WTC11 (cell line): ENCODE results near the gene CPHXL2. TPM values are rescaled to one million over a fixed set of nuclear protein-coding genes. Genes with fewer than 3 reads are reported as not detected.

Experiments
- ATAC-seq: fragments of 200-7000 bp; cut with Tn5 transposase; 2 replicates; pipeline ENCODE4 v1.10.0; 2021; ENCODE audit warnings: mild to moderate bottlenecking, moderate library complexity
- CTCF ChIA-PET: fragments of 300-600 bp; sonication (Branson Sonifier 250); formaldehyde crosslinking; loops from one replicate; lab custom pipeline; 2021; ENCODE audit warnings: antibody characterized with exemption; lab: Charles Lee
- POLR2A ChIA-PET: fragments of 350-600 bp; sonication (Branson Sonifier 250); formaldehyde crosslinking; loops from one replicate; lab custom pipeline; 2021; ENCODE audit warnings: antibody characterized with exemption; lab: Charles Lee
- DNase-seq: peaks from one replicate; pipeline ENCODE4 v3.0.0; 2021; ENCODE audit warnings: low spot score
- H3K27ac Mint-ChIP-seq: 2 replicates; pipeline ENCODE4 v1.8.0; 2021; ENCODE audit warnings: mixed read lengths
- H3K27me3 Mint-ChIP-seq: 2 replicates; pipeline ENCODE4 v1.8.0; 2021; ENCODE audit warnings: low read depth, mild to moderate bottlenecking, moderate library complexity, mixed read lengths
- H3K36me3 Mint-ChIP-seq: 2 replicates; pipeline ENCODE4 v1.8.0; 2021; ENCODE audit warnings: mixed read lengths
- H3K4me1 Mint-ChIP-seq: 2 replicates; pipeline ENCODE4 v1.8.0; 2022; ENCODE audit warnings: mixed read lengths
- H3K4me3 Mint-ChIP-seq: 2 replicates; pipeline ENCODE4 v1.8.0; 2021; ENCODE audit warnings: mild to moderate bottlenecking, moderate library complexity, mixed read lengths
- H3K9me3 Mint-ChIP-seq: 2 replicates; pipeline ENCODE4 v1.8.0; 2021; ENCODE audit warnings: mixed read lengths
- ARID4B ChIP-seq: sonication (generic); formaldehyde crosslinking; IDR thresholded peaks from 2 replicates; pipeline ENCODE4 v1.8.0; 2023; ENCODE audit warnings: missing genetic modification reagents, mild to moderate bottlenecking, borderline replicate concordance
- CREB1 ChIP-seq: sonication (generic); formaldehyde crosslinking; IDR thresholded peaks from 2 replicates; pipeline ENCODE4 v1.8.0; 2023; ENCODE audit warnings: mild to moderate bottlenecking, missing genetic modification reagents
- CREM ChIP-seq: sonication (generic); formaldehyde crosslinking; IDR thresholded peaks from 2 replicates; pipeline ENCODE4 v1.8.1; 2022; ENCODE audit warnings: mild to moderate bottlenecking, missing genetic modification reagents, moderate library complexity
- E2F5 ChIP-seq: sonication (generic); formaldehyde crosslinking; IDR thresholded peaks from 2 replicates; pipeline ENCODE4 v1.8.1; 2022; ENCODE audit warnings: mild to moderate bottlenecking, moderate library complexity, missing genetic modification reagents
- ELF4 ChIP-seq: sonication (generic); formaldehyde crosslinking; IDR thresholded peaks from 2 replicates; pipeline ENCODE4 v1.8.1; 2022; ENCODE audit warnings: low read depth, mild to moderate bottlenecking, moderate library complexity, missing genetic modification reagents
- ESRRA ChIP-seq: sonication (generic); formaldehyde crosslinking; IDR thresholded peaks from 2 replicates; pipeline ENCODE4 v1.8.1; 2022; ENCODE audit warnings: mild to moderate bottlenecking, missing genetic modification reagents, borderline replicate concordance
- FOXJ3 ChIP-seq: sonication (generic); formaldehyde crosslinking; IDR thresholded peaks from 2 replicates; pipeline ENCODE4 v1.9.0; 2021; ENCODE audit warnings: missing genetic modification reagents, mild to moderate bottlenecking, borderline replicate concordance
- FOXK1 ChIP-seq: sonication (generic); formaldehyde crosslinking; IDR thresholded peaks from 2 replicates; pipeline ENCODE4 v1.8.0; 2022; ENCODE audit warnings: mild to moderate bottlenecking, moderate library complexity, missing genetic modification reagents
- FOXP4 ChIP-seq: sonication (generic); formaldehyde crosslinking; IDR thresholded peaks from 2 replicates; pipeline ENCODE4 v1.8.0; 2022; ENCODE audit warnings: mild to moderate bottlenecking, missing genetic modification reagents
- MAX ChIP-seq: sonication (generic); formaldehyde crosslinking; IDR thresholded peaks from 2 replicates; pipeline ENCODE4 v1.8.0; 2022; ENCODE audit warnings: mild to moderate bottlenecking, missing genetic modification reagents
- MXD4 ChIP-seq: fragments of 250-450 bp; sonication (Bioruptor Pico); IDR thresholded peaks from 2 replicates; pipeline ENCODE4 v1.8.0; 2021; ENCODE audit warnings: mild to moderate bottlenecking, moderate library complexity, borderline replicate concordance
- NFE2L1 ChIP-seq: sonication (generic); formaldehyde crosslinking; IDR thresholded peaks from 2 replicates; pipeline ENCODE4 v1.8.1; 2023; ENCODE audit warnings: missing genetic modification reagents
- OVOL2 ChIP-seq: fragments of 250-450 bp; sonication (Bioruptor Pico); IDR thresholded peaks from 2 replicates; pipeline ENCODE4 v1.9.0; 2021; ENCODE audit warnings: mild to moderate bottlenecking, borderline replicate concordance
- RELA ChIP-seq: sonication (generic); formaldehyde crosslinking; IDR thresholded peaks from 2 replicates; pipeline ENCODE4 v1.8.1; 2022; ENCODE audit warnings: missing genetic modification reagents, mild to moderate bottlenecking, borderline replicate concordance
- RORB ChIP-seq: fragments of 250-450 bp; sonication (Bioruptor Pico); IDR thresholded peaks from 2 replicates; pipeline ENCODE4 v1.9.0; 2021; ENCODE audit warnings: mild to moderate bottlenecking
- SMAD3 ChIP-seq: sonication (generic); formaldehyde crosslinking; IDR thresholded peaks from 2 replicates; pipeline ENCODE4 v1.8.0; 2022; ENCODE audit warnings: missing genetic modification reagents, mild to moderate bottlenecking, borderline replicate concordance
- TCF7 ChIP-seq: sonication (generic); formaldehyde crosslinking; IDR thresholded peaks from 2 replicates; pipeline ENCODE4 v1.8.0; 2022; ENCODE audit warnings: mild to moderate bottlenecking, low read depth, missing genetic modification reagents, moderate library complexity
- TEAD1 ChIP-seq: sonication (generic); formaldehyde crosslinking; IDR thresholded peaks from 2 replicates; pipeline ENCODE4 v1.8.0; 2022; ENCODE audit warnings: mild to moderate bottlenecking, missing genetic modification reagents
- USF1 ChIP-seq: sonication (generic); formaldehyde crosslinking; IDR thresholded peaks from 2 replicates; pipeline ENCODE4 v1.8.0; 2022; ENCODE audit warnings: mild to moderate bottlenecking, missing genetic modification reagents
- ZNF121 ChIP-seq: sonication (generic); formaldehyde crosslinking; IDR thresholded peaks from 2 replicates; pipeline ENCODE4 v1.8.0; 2023; ENCODE audit warnings: missing genetic modification reagents
- ZNF138 ChIP-seq: sonication (generic); formaldehyde crosslinking; conservative IDR thresholded peaks from 2 replicates; pipeline ENCODE4 v1.8.1; 2022; ENCODE audit warnings: mild to moderate bottlenecking, moderate library complexity, missing genetic modification reagents
- ZNF317 ChIP-seq: sonication (generic); formaldehyde crosslinking; IDR thresholded peaks from 2 replicates; pipeline ENCODE4 v1.8.1; 2023; ENCODE audit warnings: low read depth, mild to moderate bottlenecking, moderate library complexity, missing genetic modification reagents, borderline replicate concordance
- ZNF416 ChIP-seq: fragments of 250-450 bp; sonication (Bioruptor Pico); IDR thresholded peaks from 2 replicates; pipeline ENCODE4 v1.9.0; 2021; ENCODE audit warnings: mild to moderate bottlenecking, inconsistent platforms
- ZNF512 ChIP-seq: sonication (generic); formaldehyde crosslinking; IDR thresholded peaks from 2 replicates; pipeline ENCODE4 v1.8.1; 2022; ENCODE audit warnings: missing genetic modification reagents, borderline replicate concordance
- ZSCAN18 ChIP-seq: fragments of 250-450 bp; sonication (Bioruptor Pico); IDR thresholded peaks from 2 replicates; pipeline ENCODE4 v2.1.2; 2022; ENCODE audit warnings: mild to moderate bottlenecking, moderate library complexity
- total RNA-seq: library from RNA; stranded (reverse); gene quantifications from 3 replicates; pipeline ENCODE4 v1.2.3, GENCODE V29; 2021

The CPHXL2 gene
- total RNA-seq, 1 experiment from 2014 or later: not detected

GRCh38 chr16:75622761-75623605, 53.8 kb downstream of the CPHXL2 start, which contains the start of gene ADAT1 (continued):
- TF ChIP-seq ARID4B (CRISPR knock-in tag): peak; percentile 96
- 0 out of 2 replicates have a peak, but pooled peaks have one; percentile 44 for TF ChIP-seq CREB1 (CRISPR knock-in tag)
- no peak for TF ChIP-seq TCF7 (CRISPR knock-in tag)
- peak; percentile 73; the same call in 1 of the 2 replicates for TF ChIP-seq MAX (CRISPR knock-in tag)
- no peak for TF ChIP-seq ZSCAN18 (CRISPR knock-in tag)
- 0 out of 2 replicates have a peak, but pooled peaks have one; percentile 20 for TF ChIP-seq USF1 (CRISPR knock-in tag)
- TF ChIP-seq OVOL2 (CRISPR knock-in tag): no peak
- no peak for TF ChIP-seq ZNF138 (CRISPR knock-in tag)
- TF ChIP-seq RORB (CRISPR knock-in tag): no peak
- TF ChIP-seq ESRRA: 0 out of 2 replicates have a peak, but pooled peaks have one; percentile 44
- TF ChIP-seq CREM: peak; percentile 97
- TF ChIP-seq ZNF512 (CRISPR knock-in tag): no peak
- peak; percentile 14; the same call in 1 of the 2 replicates for TF ChIP-seq FOXK1 (CRISPR knock-in tag)
- peak; percentile 90 for TF ChIP-seq E2F5
- peak; percentile 61 for TF ChIP-seq TEAD1 (CRISPR knock-in tag)
- TF ChIP-seq ZNF416 (CRISPR knock-in tag): 0 out of 2 replicates have a peak, but pooled peaks have one; percentile 36

GRCh38 chr16:75621170-75621477, 55.7 kb downstream of the CPHXL2 start:
- no peaks in the 10 kb centered on the region for H3K9me3 Mint-ChIP-seq
- peak overlapping the region; percentile 94; the same call in 1 of the 2 replicates for H3K4me3 Mint-ChIP-seq
- POLR2A ChIA-PET: no interaction called here
- H3K4me1 Mint-ChIP-seq: peaks cover 15% of the 10 kb centered on the region
- H3K27ac Mint-ChIP-seq: peak overlapping the region; percentile 14; the same call in 1 of the 2 replicates
- CTCF ChIA-PET: interaction anchor here (0.6 to 1.7 kb wide), 17 partner anchors 8 to 188 kb away, joined by 3 to 10 read pairs (median 4); partner anchors contain the start of genes CFDP1, CHST6, GABARAPL2 and KARS1
- no peak for DNase-seq
- H3K36me3 Mint-ChIP-seq: peaks cover 40% of the 10 kb centered on the region
- no peaks in the 10 kb centered on the region for H3K27me3 Mint-ChIP-seq
- ATAC-seq: no peak
- no peak for TF ChIP-seq ZNF121 (CRISPR knock-in tag)
- no peak for TF ChIP-seq ELF4 (CRISPR knock-in tag)
- TF ChIP-seq SMAD3 (CRISPR knock-in tag): no peak
- TF ChIP-seq ZNF317 (CRISPR knock-in tag): no peak
- TF ChIP-seq FOXP4 (CRISPR knock-in tag): no peak
- no peak for TF ChIP-seq NFE2L1 (CRISPR knock-in tag)
- no peak for TF ChIP-seq RELA (CRISPR knock-in tag)
- TF ChIP-seq MXD4 (CRISPR knock-in tag): no peak
- TF ChIP-seq FOXJ3 (CRISPR knock-in tag): no peak
